SK-N-MC (cell line): ENCODE results near the gene GGTA1.

ENCODE experiments used
- DNase-seq: peaks from one replicate; pipeline ENCODE4 v3.0.0-alpha.2; 2011; ENCODE audit warnings: low read depth, low spot score
- H3K27ac ChIP-seq: fragments of 200-600 bp; sonication (generic); 2 replicates; pipeline ENCODE4 v1.5.1; 2016; ENCODE audit warnings: mixed run types
- H3K36me3 ChIP-seq: fragments of 200-600 bp; sonication (generic); 2 replicates; pipeline ENCODE4 v1.6.1; 2017; ENCODE audit warnings: antibody characterized with exemption, low read length, mixed read lengths; ENCODE audit not compliant: insufficient read depth
- H3K4me3 ChIP-seq: fragments of 200-600 bp; sonication (generic); 2 replicates; pipeline ENCODE4 v1.5.1; 2016
- H3K9ac ChIP-seq: fragments of 200-600 bp; sonication (generic); 2 replicates; pipeline ENCODE4 v1.8.0; 2017; ENCODE audit warnings: mixed run types, mixed read lengths; ENCODE audit not compliant: insufficient read length
- H3K9me3 ChIP-seq: fragments of 200-600 bp; sonication (generic); 2 replicates; pipeline ENCODE4 v1.6.1; 2017; ENCODE audit warnings: low read depth, mild to moderate bottlenecking, antibody characterized with exemption, low read length, moderate library complexity, mixed read lengths
- EZH2 ChIP-seq: fragments of 200-600 bp; sonication (generic); IDR thresholded peaks from one replicate; pipeline ENCODE4 v1.6.1; 2017; ENCODE audit warnings: antibody characterized with exemption
- FOXP2 ChIP-seq: optimal IDR thresholded peaks from 2 replicates; pipeline ENCODE3; 2011; ENCODE audit warnings: mild to moderate bottlenecking, moderate library complexity; ENCODE audit not compliant: insufficient read depth; ENCODE audit errors: extremely low read length, control extremely low read depth
- POLR2AphosphoS5 ChIP-seq: IDR thresholded peaks from 2 replicates; pipeline ENCODE4 v1.6.1; 2012; ENCODE audit warnings: mild to moderate bottlenecking, low read depth, low read length, borderline replicate concordance

GGTA1 gene

GRCh38 chr9:121499427-121500164, at the start of gene GGTA1:
GGTA1 (minus strand) TSS chr9:121499844; CDS start chr9:121467922, 31,922 bp downstream.
- DNase-seq = no peak
- Histone ChIP-seq H3K4me3 (peak within 1 kb of the TSS; percentile 75), H3K9me3 (no peaks in the 10 kb centered on the region), H3K36me3 (no peaks in the 10 kb centered on the region), H3K9ac (no peak within 1 kb of the TSS), H3K27ac (no peak within 1 kb of the TSS)
- TF ChIP-seq EZH2 = peak; percentile 89
- no peak for TF ChIP-seq POLR2AphosphoS5

- TF ChIP-seq EZH2 (no peak), POLR2AphosphoS5 (no peak), FOXP2 (no peak)
- no peak for DNase-seq
- Histone ChIP-seq H3K4me3 (no peak overlapping the region), H3K9ac (no peak overlapping the region), H3K9me3 (no peaks in the 10 kb centered on the region), H3K36me3 (no peaks in the 10 kb centered on the region), H3K27ac (no peak overlapping the region)
Measured at GRCh38 chr9:121548666-121549065, 49.0 kb upstream of the GGTA1 start.

GRCh38 chr9:121545875-121546423, 46.3 kb upstream of the GGTA1 start:
- no peak for TF ChIP-seq FOXP2
- TF ChIP-seq EZH2 = no peak
- no peak for TF ChIP-seq POLR2AphosphoS5
- Histone ChIP-seq H3K27ac (no peak overlapping the region), H3K36me3 (no peaks in the 10 kb centered on the region), H3K4me3 (no peak overlapping the region), H3K9me3 (no peaks in the 10 kb centered on the region), H3K9ac (no peak overlapping the region)
- no peak for DNase-seq

- TF ChIP-seq EZH2 (no peak), FOXP2 (no peak)
- DNase-seq = no peak
- no peaks in the 10 kb centered on the region for H3K36me3 ChIP-seq
Measured at GRCh38 chr9:121545150-121545874, 45.7 kb upstream of the GGTA1 start.

GRCh38 chr9:121542025-121542424, 42.4 kb upstream of the GGTA1 start:
- no peaks in the 10 kb centered on the region for H3K36me3 ChIP-seq
- no peak for DNase-seq
- no peak overlapping the region for H3K27ac ChIP-seq
- H3K4me3 ChIP-seq = no peak overlapping the region
- TF ChIP-seq POLR2AphosphoS5 (no peak), FOXP2 (no peak), EZH2 (no peak)
- no peaks in the 10 kb centered on the region for H3K9me3 ChIP-seq
- no peak overlapping the region for H3K9ac ChIP-seq

More at GRCh38 chr9:121545150-121545874, 45.7 kb upstream of the GGTA1 start:
- H3K9me3 ChIP-seq = no peaks in the 10 kb centered on the region
- no peak overlapping the region for H3K9ac ChIP-seq
- no peak overlapping the region for H3K4me3 ChIP-seq
- no peak overlapping the region for H3K27ac ChIP-seq

GRCh38 chr9:121541256-121541655, 41.6 kb upstream of the GGTA1 start:
- Histone ChIP-seq H3K9me3 (no peaks in the 10 kb centered on the region), H3K36me3 (no peaks in the 10 kb centered on the region), H3K27ac (no peak overlapping the region), H3K9ac (no peak overlapping the region), H3K4me3 (no peak overlapping the region)
- DNase-seq = no peak
- TF ChIP-seq POLR2AphosphoS5 (no peak), EZH2 (no peak), FOXP2 (no peak)

- Histone ChIP-seq H3K4me3 (no peak overlapping the region), H3K27ac (no peak overlapping the region), H3K9ac (no peak overlapping the region), H3K36me3 (no peaks in the 10 kb centered on the region), H3K9me3 (no peaks in the 10 kb centered on the region)
- no peak for TF ChIP-seq FOXP2
- TF ChIP-seq POLR2AphosphoS5 = no peak
- DNase-seq = no peak
Measured at GRCh38 chr9:121538221-121538620, 38.6 kb upstream of the GGTA1 start.

- Histone ChIP-seq H3K36me3 (no peaks in the 10 kb centered on the region), H3K27ac (no peak overlapping the region), H3K9me3 (no peaks in the 10 kb centered on the region), H3K9ac (no peak overlapping the region), H3K4me3 (no peak overlapping the region)
- TF ChIP-seq FOXP2 = no peak
- no peak for TF ChIP-seq POLR2AphosphoS5
- TF ChIP-seq EZH2 = no peak
- no peak for DNase-seq
Measured at GRCh38 chr9:121537283-121537682, 37.6 kb upstream of the GGTA1 start.
